Neutrophil (primary cell): ENCODE results near the gene AMZ1.

Source experiments
- H3K27ac ChIP-seq: fragments of 200-600 bp; sonication (generic); 2 replicates; pipeline ENCODE4 v1.5.1; 2016; ENCODE audit warnings: mild to moderate bottlenecking, moderate library complexity
- H3K27me3 ChIP-seq: fragments of 200-600 bp; sonication (generic); 2 replicates; pipeline ENCODE4 v1.6.0; 2016; ENCODE audit warnings: mild to moderate bottlenecking
- H3K36me3 ChIP-seq: fragments of 200-600 bp; sonication (generic); 2 replicates; pipeline ENCODE4 v1.5.1; 2017
- H3K4me1 ChIP-seq, 2 experiments: fragments of 200-600 bp in 1 of 2; sonication (generic) in 1 of 2; 1 replicate in 1 of 2; 2 replicates in 1 of 2; pipeline versions ENCODE4 v1.5.1 to v1.6.1; 2013 to 2016; ENCODE audit warnings: low read depth in 1 of 2, low read length in 1 of 2, mild to moderate bottlenecking in 1 of 2, moderate library complexity in 1 of 2; ENCODE audit not compliant: control insufficient read depth in 1 of 2, insufficient read depth in 1 of 2
- H3K4me3 ChIP-seq, 2 experiments: fragments of 200-600 bp in 1 of 2; sonication (generic) in 1 of 2; 1 replicate in 1 of 2; 2 replicates in 1 of 2; pipeline ENCODE4 v1.5.1; 2013 to 2016; ENCODE audit warnings: low read depth in 1 of 2, low read length in 1 of 2, mild to moderate bottlenecking in 1 of 2, moderate library complexity in 1 of 2
- H3K9me3 ChIP-seq: fragments of 200-600 bp; sonication (generic); 2 replicates; pipeline ENCODE4 v1.5.1; 2016
- CTCF ChIP-seq: fragments of 200-600 bp; sonication (generic); IDR thresholded peaks from 2 replicates; pipeline ENCODE4 v1.5.1; 2016; ENCODE audit warnings: antibody characterized with exemption

Gene AMZ1

GRCh38 chr7:2698581-2699288 lies 10.7 kb downstream of the AMZ1 start:
- no peaks in the 10 kb centered on the region for H3K4me1 ChIP-seq
- TF ChIP-seq CTCF, result no peak
- no peaks in the 10 kb centered on the region for H3K9me3 ChIP-seq
- H3K4me3 ChIP-seq, result no peak overlapping the region
- H3K27me3 ChIP-seq, result peaks cover 43% of the 10 kb centered on the region
- no peaks in the 10 kb centered on the region for H3K36me3 ChIP-seq
- no peak overlapping the region for H3K27ac ChIP-seq

- Histone ChIP-seq H3K4me1 (no peaks in the 10 kb centered on the region), H3K4me3 (no peak overlapping the region), H3K36me3 (no peaks in the 10 kb centered on the region), H3K9me3 (no peaks in the 10 kb centered on the region), H3K27me3 (peaks cover 43% of the 10 kb centered on the region), H3K27ac (no peak overlapping the region)
- no peak for TF ChIP-seq CTCF
Observed at GRCh38 chr7:2699289-2699620, 11.3 kb downstream of the AMZ1 start.

- Histone ChIP-seq H3K27ac (no peak overlapping the region), H3K4me1 (no peaks in the 10 kb centered on the region), H3K27me3 (peaks cover 43% of the 10 kb centered on the region), H3K9me3 (no peaks in the 10 kb centered on the region), H3K4me3 (no peak overlapping the region), H3K36me3 (no peaks in the 10 kb centered on the region)
- TF ChIP-seq CTCF, result no peak
Observed at GRCh38 chr7:2700141-2700850, 12.3 kb downstream of the AMZ1 start.

DNA sequence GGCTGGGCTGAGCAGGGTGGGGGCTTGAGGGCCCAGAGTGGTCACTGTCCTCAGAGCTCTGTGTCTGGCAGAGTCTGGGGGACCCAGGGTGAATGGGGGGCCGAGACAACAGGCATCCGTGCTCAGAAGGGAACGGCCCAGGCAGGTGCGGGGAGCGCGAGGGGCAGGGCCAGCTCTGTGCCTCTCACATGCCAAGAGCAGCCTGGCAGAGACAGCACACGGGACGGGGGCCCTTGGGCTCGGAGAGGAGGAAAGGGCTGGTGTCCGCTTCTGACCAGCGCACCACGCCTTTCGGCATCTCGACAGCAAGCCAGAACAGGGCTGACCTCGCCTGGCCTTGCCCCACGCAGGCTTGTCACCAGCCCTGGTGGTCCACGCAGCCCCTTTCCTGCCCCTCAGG lies 13.4 kb downstream of the AMZ1 start:
- Histone ChIP-seq H3K27me3 (peaks cover 42% of the 10 kb centered on the region), H3K4me1 (no peaks in the 10 kb centered on the region), H3K9me3 (no peaks in the 10 kb centered on the region), H3K4me3 (no peak overlapping the region), H3K27ac (no peak overlapping the region), H3K36me3 (no peaks in the 10 kb centered on the region)
- TF ChIP-seq CTCF, result no peak

DNA sequence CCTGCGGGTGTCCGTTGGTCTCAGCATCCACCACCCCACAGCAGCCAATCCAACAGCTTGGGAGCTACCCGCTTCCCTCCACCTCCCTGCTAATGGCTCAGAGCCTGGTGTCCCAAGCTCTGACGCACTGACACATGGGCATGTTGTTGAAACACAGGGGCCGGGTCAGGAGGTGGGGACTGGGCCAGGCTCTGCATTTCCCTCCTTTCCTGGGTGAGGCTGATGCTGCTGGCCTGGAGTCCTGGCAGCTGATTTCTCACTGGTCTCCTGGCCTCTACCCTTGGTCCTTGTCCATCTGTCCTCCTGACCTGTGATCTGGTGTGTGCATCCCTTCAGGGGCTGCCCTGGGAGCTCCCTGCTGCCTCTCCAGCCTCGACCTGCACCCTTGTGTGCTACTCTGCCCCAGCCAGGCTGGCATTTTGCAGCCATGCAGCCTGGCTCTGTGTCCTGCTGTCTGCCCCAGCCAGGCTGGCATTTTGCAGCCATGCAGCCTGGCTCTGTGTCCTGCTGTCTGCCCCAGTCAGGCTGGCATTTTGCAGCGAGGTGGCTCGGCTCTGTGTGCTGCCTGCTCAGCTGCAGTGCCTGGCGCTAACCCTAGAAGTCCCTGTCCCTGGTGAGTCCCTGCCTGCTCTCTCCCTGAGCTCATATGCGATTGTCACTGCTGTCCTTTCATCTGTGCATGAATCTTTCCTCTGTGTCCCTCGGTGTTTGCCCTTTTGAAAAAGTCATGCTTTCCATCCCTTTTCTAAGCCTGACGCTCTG lies 14.0 kb downstream of the AMZ1 start:
- TF ChIP-seq CTCF, result no peak
- H3K27me3 ChIP-seq, result peaks cover 40% of the 10 kb centered on the region
- no peaks in the 10 kb centered on the region for H3K4me1 ChIP-seq
- H3K9me3 ChIP-seq, result no peaks in the 10 kb centered on the region
- no peaks in the 10 kb centered on the region for H3K36me3 ChIP-seq
- no peak overlapping the region for H3K4me3 ChIP-seq
- H3K27ac ChIP-seq, result no peak overlapping the region
